Activated CD8-positive, alpha-beta T cell treated with anti-CD3 and anti-CD28 coated beads, Interleukin-2, amount 10 ng/mL, durations not matched to agents 7 days and 5 days (primary cell): ENCODE measurements around the gene RBCK1. TPM values are rescaled to one million over a fixed set of nuclear protein-coding genes. Genes with fewer than 3 reads are reported as not detected.
"Not testable (repeated sequence)": the region's sequence is repeated elsewhere in the genome, so short reads cannot be mapped to it uniquely, and the experiment has no call there.

Experiments used
- ATAC-seq: fragments of 150-1000 bp; cut with Tn5 transposase; one replicate; pipeline ENCODE4 v1.10.0; 2021; ENCODE audit warnings: moderate library complexity
- CTCF ChIA-PET: fragments of 350-600 bp; sonication (Branson Sonifier 250); formaldehyde crosslinking; loops from one replicate; lab custom pipeline; 2021; ENCODE audit warnings: antibody characterized with exemption; lab: Charles Lee
- POLR2A ChIA-PET: fragments of 350-600 bp; sonication (Branson Sonifier 250); formaldehyde crosslinking; loops from one replicate; lab custom pipeline; 2021; ENCODE audit warnings: antibody characterized with exemption; lab: Charles Lee
- DNase-seq: peaks from one replicate; pipeline ENCODE4 v3.0.0-alpha.2; 2020
- H3K27ac Mint-ChIP-seq: one replicate; pipeline ENCODE4 v1.8.0; 2021; ENCODE audit warnings: mild to moderate bottlenecking, mixed read lengths
- H3K27me3 Mint-ChIP-seq: one replicate; pipeline ENCODE4 v1.8.0; 2021; ENCODE audit warnings: low read depth, mixed read lengths
- H3K36me3 Mint-ChIP-seq: one replicate; pipeline ENCODE4 v1.8.0; 2021; ENCODE audit warnings: low read depth, mixed read lengths
- H3K4me1 Mint-ChIP-seq: one replicate; pipeline ENCODE4 v1.8.0; 2021; ENCODE audit warnings: low read depth, mixed read lengths
- H3K4me3 Mint-ChIP-seq: one replicate; pipeline ENCODE4 v1.8.0; 2021; ENCODE audit warnings: mild to moderate bottlenecking, mixed read lengths
- H3K9me3 Mint-ChIP-seq: one replicate; pipeline ENCODE4 v1.8.0; 2022; ENCODE audit warnings: mixed read lengths; ENCODE audit not compliant: insufficient read depth
- total RNA-seq, 2 experiments: library from RNA; stranded (reverse); gene quantifications; one replicate each; pipeline ENCODE4 v1.2.3, GENCODE V29; 2021

RBCK1 gene
- total RNA-seq, 2 experiments from 2014 or later = 135 to 149 TPM

GRCh38 chr20:388034-388994, 19.8 kb upstream of the RBCK1 start:
- Mint-ChIP-seq H3K4me3 (no peak overlapping the region), H3K27me3 (no peaks in the 10 kb centered on the region), H3K27ac (no peak overlapping the region), H3K9me3 (no peaks in the 10 kb centered on the region), H3K36me3 (peaks cover 70% of the 10 kb centered on the region), H3K4me1 (peaks cover 11% of the 10 kb centered on the region)
- POLR2A ChIA-PET = no interaction called here
- CTCF ChIA-PET = no interaction called here
- DNase-seq = no peak
- no peak for ATAC-seq

- Mint-ChIP-seq H3K4me3 (no peak overlapping the region), H3K9me3 (no peaks in the 10 kb centered on the region), H3K36me3 (peaks cover 69% of the 10 kb centered on the region), H3K4me1 (peaks cover 7% of the 10 kb centered on the region), H3K27ac (no peak overlapping the region), H3K27me3 (no peaks in the 10 kb centered on the region)
- DNase-seq = no peak
- CTCF ChIA-PET = no interaction called here
- POLR2A ChIA-PET = no interaction called here
- no peak for ATAC-seq
These were observed 18.9 kb upstream of the RBCK1 start for GRCh38 chr20:389220-389619.

GRCh38 chr20:391041-391711, 16.9 kb upstream of the RBCK1 start:
- no peak for ATAC-seq
- H3K27ac Mint-ChIP-seq = no peak overlapping the region
- ChIA-PET CTCF (interaction anchor here (1.0 to 1.2 kb wide), 3 partner anchors 10 to 16 kb away, joined by 3 read pairs; no protein-coding TSS in a partner anchor), POLR2A (interaction anchor here (0.8 to 1.4 kb wide), 2 partner anchors 9 to 16 kb away, joined by 3 read pairs; no protein-coding TSS in a partner anchor)
- H3K4me1 Mint-ChIP-seq = no peaks in the 10 kb centered on the region
- H3K27me3 Mint-ChIP-seq = no peaks in the 10 kb centered on the region
- no peak overlapping the region for H3K4me3 Mint-ChIP-seq
- peaks cover 68% of the 10 kb centered on the region for H3K36me3 Mint-ChIP-seq
- DNase-seq = no peak
- H3K9me3 Mint-ChIP-seq = no peaks in the 10 kb centered on the region

- H3K4me3 Mint-ChIP-seq, POLR2A ChIA-PET: not testable (repeated sequence)
- peaks cover 67% of the 10 kb centered on the region for H3K36me3 Mint-ChIP-seq
These were observed 14.8 kb upstream of the RBCK1 start for GRCh38 chr20:393296-393695.

GRCh38 chr20:396252-396618, 11.9 kb upstream of the RBCK1 start:
- H3K36me3 Mint-ChIP-seq = peaks cover 50% of the 10 kb centered on the region
- ChIA-PET POLR2A (interaction anchor here (0.6 to 1.0 kb wide), 2 partner anchors 10 to 106 kb away, joined by 3 read pairs; no protein-coding TSS in a partner anchor), CTCF (no interaction called here)
- H3K4me3 Mint-ChIP-seq = no peak overlapping the region
- no peaks in the 10 kb centered on the region for H3K27me3 Mint-ChIP-seq
- no peak for ATAC-seq
- H3K9me3 Mint-ChIP-seq = no peaks in the 10 kb centered on the region
- peaks cover 8% of the 10 kb centered on the region for H3K4me1 Mint-ChIP-seq
- DNase-seq = no peak
- H3K27ac Mint-ChIP-seq = no peak overlapping the region

More at GRCh38 chr20:393296-393695, 14.8 kb upstream of the RBCK1 start:
- H3K27ac Mint-ChIP-seq, H3K9me3 Mint-ChIP-seq, CTCF ChIA-PET, DNase-seq, ATAC-seq, H3K27me3 Mint-ChIP-seq, H3K4me1 Mint-ChIP-seq: not testable (repeated sequence)

- peaks cover 11% of the 10 kb centered on the region for H3K4me1 Mint-ChIP-seq
- H3K4me3 Mint-ChIP-seq = no peak overlapping the region
- no peaks in the 10 kb centered on the region for H3K27me3 Mint-ChIP-seq
- ATAC-seq (no peak), DNase-seq (no peak)
- ChIA-PET POLR2A (interaction anchor here (0.6 to 1.0 kb wide), 2 partner anchors 11 to 105 kb away, joined by 3 read pairs; no protein-coding TSS in a partner anchor), CTCF (no interaction called here)
- H3K27ac Mint-ChIP-seq = no peak overlapping the region
- H3K9me3 Mint-ChIP-seq = no peaks in the 10 kb centered on the region
- H3K36me3 Mint-ChIP-seq = peaks cover 46% of the 10 kb centered on the region
These were observed 11.3 kb upstream of the RBCK1 start for GRCh38 chr20:396619-397431.

- Mint-ChIP-seq H3K27ac (peak overlapping the region; percentile 52), H3K4me1 (peaks cover 18% of the 10 kb centered on the region), H3K9me3 (no peaks in the 10 kb centered on the region), H3K4me3 (no peak overlapping the region), H3K36me3 (peaks cover 39% of the 10 kb centered on the region), H3K27me3 (no peaks in the 10 kb centered on the region)
- DNase-seq = no peak
- CTCF ChIA-PET = interaction anchor here (1.0 to 1.7 kb wide), 2 partner anchors 10 to 25 kb away, joined by 3 to 7 read pairs; no protein-coding TSS in a partner anchor
- no peak for ATAC-seq
- POLR2A ChIA-PET = interaction anchor here (1.0 to 2.0 kb wide), 2 partner anchors 10 to 11 kb away, joined by 3 to 11 read pairs; partner anchors contain the start of gene RBCK1
These were observed 10.5 kb upstream of the RBCK1 start for GRCh38 chr20:397432-398237.

GRCh38 chr20:399182-399707, 8.9 kb upstream of the RBCK1 start:
- Mint-ChIP-seq H3K27me3 (no peaks in the 10 kb centered on the region), H3K9me3 (no peaks in the 10 kb centered on the region), H3K4me1 (peaks cover 23% of the 10 kb centered on the region), H3K4me3 (no peak overlapping the region), H3K27ac (no peak overlapping the region), H3K36me3 (peaks cover 39% of the 10 kb centered on the region)
- ChIA-PET CTCF (interaction anchor here (1.7 kb wide), 1 partner anchor 8 kb away, joined by 7 read pairs; no protein-coding TSS in a partner anchor), POLR2A (interaction anchor here (2.0 kb wide), 1 partner anchor 8 kb away, joined by 11 read pairs; the partner anchor contains the start of gene RBCK1)
- ATAC-seq = no peak
- no peak for DNase-seq

- POLR2A ChIA-PET = interaction anchor here (0.8 to 2.0 kb wide), 3 partner anchors 7 to 134 kb away, joined by 3 to 11 read pairs (median 5); partner anchors contain the start of gene RBCK1
- H3K4me3 Mint-ChIP-seq = no peak overlapping the region
- no peak overlapping the region for H3K27ac Mint-ChIP-seq
- H3K36me3 Mint-ChIP-seq = peaks cover 35% of the 10 kb centered on the region
- H3K9me3 Mint-ChIP-seq = no peaks in the 10 kb centered on the region
- peaks cover 23% of the 10 kb centered on the region for H3K4me1 Mint-ChIP-seq
- CTCF ChIA-PET = interaction anchor here (0.9 to 1.1 kb wide), 2 partner anchors 16 to 34 kb away, joined by 3 read pairs; no protein-coding TSS in a partner anchor
- no peaks in the 10 kb centered on the region for H3K27me3 Mint-ChIP-seq
- ATAC-seq (no peak), DNase-seq (no peak)
These were observed 8.0 kb upstream of the RBCK1 start for GRCh38 chr20:400128-400453.
